Caco-2 (cell line): ENCODE results near the gene GAS2L1. TPM values are rescaled to one million over a fixed set of nuclear protein-coding genes. Genes with fewer than 3 reads are reported as not detected.

Source experiments
- BruUV-seq: library from RNA; stranded (reverse); fragments of 400-500 nt; replicated peaks from 2 replicates; lab custom pipeline; 2021; lab: Mats Ljungman, UMichigan
- CTCF ChIA-PET: fragments of 300-600 bp; sonication (Branson Sonifier 250); formaldehyde crosslinking; loops from one replicate; lab custom pipeline; 2022; ENCODE audit warnings: antibody characterized with exemption; lab: Charles Lee
- POLR2A ChIA-PET: fragments of 300-600 bp; sonication (Branson Sonifier 250); formaldehyde crosslinking; loops from one replicate; lab custom pipeline; 2022; ENCODE audit warnings: antibody characterized with exemption; lab: Charles Lee
- DNase-seq, 2 experiments: peaks; one replicate each; pipeline versions ENCODE4 v3.0.0 to v3.0.0-alpha.2; 2020 to 2022
- H3K27me3 ChIP-seq: replicated peaks from 2 replicates; pipeline ENCODE4 v1.6.0; 2011; ENCODE audit warnings: low read length; ENCODE audit not compliant: control insufficient read depth, insufficient read depth
- H3K36me3 ChIP-seq: 2 replicates; pipeline ENCODE4 v1.5.1; 2011; ENCODE audit warnings: low read length; ENCODE audit not compliant: control insufficient read depth, insufficient read depth
- H3K4me1 ChIP-seq: fragments of 250-450 bp; sonication (Bioruptor Pico); 2 replicates; pipeline ENCODE4 v1.5.1; 2020; ENCODE audit warnings: mild to moderate bottlenecking
- H3K4me3 ChIP-seq: 2 replicates; pipeline ENCODE4 v1.5.1; 2011; ENCODE audit warnings: low read depth, mild to moderate bottlenecking, control low read depth, low read length
- H3K9me3 ChIP-seq: fragments of 250-450 bp; sonication (Bioruptor Pico); 2 replicates; pipeline ENCODE4 v1.5.1; 2020; ENCODE audit warnings: mild to moderate bottlenecking, moderate library complexity
- H3K27ac Mint-ChIP-seq: one replicate; pipeline ENCODE4 v1.8.0; 2022; ENCODE audit warnings: mixed read lengths; ENCODE audit not compliant: unreplicated experiment
- H3K27me3 Mint-ChIP-seq: one replicate; pipeline ENCODE4 v1.8.0; 2022; ENCODE audit warnings: mixed read lengths; ENCODE audit not compliant: insufficient read depth, unreplicated experiment
- H3K36me3 Mint-ChIP-seq: one replicate; pipeline ENCODE4 v1.8.0; 2022; ENCODE audit warnings: mild to moderate bottlenecking, mixed read lengths; ENCODE audit not compliant: insufficient read depth, unreplicated experiment
- H3K4me1 Mint-ChIP-seq: one replicate; pipeline ENCODE4 v1.8.0; 2022; ENCODE audit warnings: low read depth, mixed read lengths; ENCODE audit not compliant: unreplicated experiment
- H3K4me3 Mint-ChIP-seq: one replicate; pipeline ENCODE4 v1.8.0; 2022; ENCODE audit warnings: mild to moderate bottlenecking, moderate library complexity, mixed read lengths; ENCODE audit not compliant: unreplicated experiment
- H3K9me3 Mint-ChIP-seq: one replicate; pipeline ENCODE4 v1.8.0; 2022; ENCODE audit warnings: mixed read lengths; ENCODE audit not compliant: unreplicated experiment
- intact Hi-C: fragments of 100-400 bp; cut with micrococcal nuclease; formaldehyde crosslinking; loops from one replicate; pipeline ENCODE4 v1.10.0; 2022; ENCODE audit not compliant: unreplicated experiment
- total RNA-seq: library from RNA; stranded (reverse); gene quantifications from 2 replicates; pipeline ENCODE4 v1.2.3, GENCODE V29; 2022
- TF ChIP-seq, protein P1 (sequence below), 2 experiments: fragments of 200-600 bp in 1 of 2; IDR thresholded peaks; 1 replicate in 1 of 2; 2 replicates in 1 of 2; pipeline versions ENCODE4 v1.5.1 to v1.8.0; 2011 to 2022; ENCODE audit warnings: antibody characterized with exemption in 1 of 2, control low read depth in 1 of 2, inconsistent platforms in 1 of 2, low read depth in 1 of 2, low read length in 1 of 2, mild to moderate bottlenecking in 1 of 2, moderate library complexity in 1 of 2; ENCODE audit not compliant: insufficient read depth in 1 of 2, severe bottlenecking in 1 of 2, unreplicated experiment in 1 of 2

Gene GAS2L1
- total RNA-seq, 1 experiment from 2014 or later, result 20.4 TPM

DNA sequence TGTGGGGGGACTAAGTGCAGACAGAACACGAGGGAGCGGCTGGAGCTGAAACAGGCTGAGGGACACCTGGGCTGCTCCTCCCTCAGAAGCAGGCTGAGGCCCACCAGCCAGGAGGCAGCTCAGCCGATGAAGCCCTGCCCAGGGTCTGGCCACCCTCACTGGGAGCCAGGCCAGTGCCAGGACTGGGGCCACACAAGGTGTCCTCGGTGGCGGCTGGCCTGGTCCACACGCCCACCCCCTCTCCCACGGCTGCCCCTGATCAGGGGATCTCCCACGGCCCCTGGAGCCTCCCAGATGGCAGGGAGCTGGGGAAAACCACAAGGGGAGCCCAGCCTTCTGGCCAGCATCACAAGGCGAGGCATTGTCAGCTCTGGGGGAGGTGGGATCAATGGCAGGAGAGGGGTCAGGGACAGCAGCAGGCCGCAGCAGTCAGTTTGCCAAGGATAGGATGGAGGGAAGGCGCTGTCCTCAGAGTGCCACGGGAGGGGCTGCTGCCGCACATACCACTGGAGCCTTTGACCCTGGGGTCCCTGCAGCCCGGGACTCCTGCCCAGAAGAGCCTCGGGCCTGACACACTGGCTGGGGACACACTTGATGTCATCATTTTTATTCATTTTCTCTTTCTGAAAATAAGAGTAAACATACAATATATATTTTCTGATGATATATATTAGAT is 20.8 kb downstream of the GAS2L1 start:
- TF ChIP-seq, protein P1, sequence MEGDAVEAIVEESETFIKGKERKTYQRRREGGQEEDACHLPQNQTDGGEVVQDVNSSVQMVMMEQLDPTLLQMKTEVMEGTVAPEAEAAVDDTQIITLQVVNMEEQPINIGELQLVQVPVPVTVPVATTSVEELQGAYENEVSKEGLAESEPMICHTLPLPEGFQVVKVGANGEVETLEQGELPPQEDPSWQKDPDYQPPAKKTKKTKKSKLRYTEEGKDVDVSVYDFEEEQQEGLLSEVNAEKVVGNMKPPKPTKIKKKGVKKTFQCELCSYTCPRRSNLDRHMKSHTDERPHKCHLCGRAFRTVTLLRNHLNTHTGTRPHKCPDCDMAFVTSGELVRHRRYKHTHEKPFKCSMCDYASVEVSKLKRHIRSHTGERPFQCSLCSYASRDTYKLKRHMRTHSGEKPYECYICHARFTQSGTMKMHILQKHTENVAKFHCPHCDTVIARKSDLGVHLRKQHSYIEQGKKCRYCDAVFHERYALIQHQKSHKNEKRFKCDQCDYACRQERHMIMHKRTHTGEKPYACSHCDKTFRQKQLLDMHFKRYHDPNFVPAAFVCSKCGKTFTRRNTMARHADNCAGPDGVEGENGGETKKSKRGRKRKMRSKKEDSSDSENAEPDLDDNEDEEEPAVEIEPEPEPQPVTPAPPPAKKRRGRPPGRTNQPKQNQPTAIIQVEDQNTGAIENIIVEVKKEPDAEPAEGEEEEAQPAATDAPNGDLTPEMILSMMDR (IDR thresholded peaks at IDR 0.05; ENCODE audit: insufficient read depth in 1 of 2, low read depth in 1 of 2, low read length in 1 of 2, severe bottlenecking in 1 of 2, unreplicated experiment in 1 of 2), result no peak
- no peaks in the 10 kb centered on the region for H3K4me1 ChIP-seq
- Mint-ChIP-seq H3K36me3 (peaks cover 3% of the 10 kb centered on the region), H3K9me3 (no peaks in the 10 kb centered on the region), H3K27ac (no peak overlapping the region), H3K4me1 (no peaks in the 10 kb centered on the region), H3K27me3 (no peaks in the 10 kb centered on the region), H3K4me3 (no peak overlapping the region)
- no peaks in the 10 kb centered on the region; the same call in 1 of the 2 replicates for H3K36me3 ChIP-seq
- intact Hi-C loops, result no loop called here
- no TSS peak for BruUV-seq
- no peaks in the 10 kb centered on the region for H3K9me3 ChIP-seq
- POLR2A ChIA-PET, result no interaction called here
- no peak for DNase-seq
- H3K27me3 ChIP-seq, result no peaks in the 10 kb centered on the region
- CTCF ChIA-PET, result interaction anchor here (1.5 kb wide), 1 partner anchor 21 kb away, joined by 4 read pairs; the partner anchor contains the start of gene GAS2L1
- H3K4me3 ChIP-seq, result no peak overlapping the region

DNA sequence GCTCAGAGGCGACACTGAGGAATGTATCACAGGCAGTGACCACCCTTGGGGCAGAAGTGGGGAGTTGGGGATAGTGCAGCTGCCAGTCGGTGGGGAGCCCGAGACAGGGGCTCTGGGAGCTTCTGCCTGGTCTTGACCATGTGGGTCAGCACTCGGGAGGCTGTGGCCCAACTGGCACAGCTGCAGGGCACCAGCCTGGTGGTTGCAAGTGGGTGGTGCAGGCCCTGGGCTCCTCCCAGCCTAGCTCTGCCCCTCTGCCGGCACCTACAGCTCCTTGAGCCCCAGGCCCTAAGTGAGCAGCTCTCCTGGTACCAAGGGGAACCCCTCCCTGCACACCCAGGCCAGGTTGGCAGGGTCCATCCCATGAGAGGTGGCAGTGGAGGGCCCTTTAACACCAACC is 21.6 kb downstream of the GAS2L1 start:
- TF ChIP-seq, protein P1 (IDR thresholded peaks at IDR 0.05; ENCODE audit: insufficient read depth in 1 of 2, low read depth in 1 of 2, low read length in 1 of 2, severe bottlenecking in 1 of 2, unreplicated experiment in 1 of 2), result no peak
- H3K4me1 ChIP-seq, result no peaks in the 10 kb centered on the region
- H3K36me3 ChIP-seq, result no peaks in the 10 kb centered on the region; the same call in 1 of the 2 replicates
- CTCF ChIA-PET, result interaction anchor here (1.5 kb wide), 1 partner anchor 21 kb away, joined by 4 read pairs; the partner anchor contains the start of gene GAS2L1
- H3K4me1 Mint-ChIP-seq, result no peaks in the 10 kb centered on the region
- TSS peak; percentile 42 for BruUV-seq
- no peak overlapping the region for H3K4me3 ChIP-seq
- POLR2A ChIA-PET, result no interaction called here
- intact Hi-C loops, result no loop called here
- no peak overlapping the region for H3K4me3 Mint-ChIP-seq
- H3K27me3 ChIP-seq, result no peaks in the 10 kb centered on the region
- no peaks in the 10 kb centered on the region for H3K9me3 ChIP-seq
- peaks cover 7% of the 10 kb centered on the region for H3K36me3 Mint-ChIP-seq
- H3K27me3 Mint-ChIP-seq, result no peaks in the 10 kb centered on the region
- no peak for DNase-seq
- no peak overlapping the region for H3K27ac Mint-ChIP-seq
- no peaks in the 10 kb centered on the region for H3K9me3 Mint-ChIP-seq

DNA sequence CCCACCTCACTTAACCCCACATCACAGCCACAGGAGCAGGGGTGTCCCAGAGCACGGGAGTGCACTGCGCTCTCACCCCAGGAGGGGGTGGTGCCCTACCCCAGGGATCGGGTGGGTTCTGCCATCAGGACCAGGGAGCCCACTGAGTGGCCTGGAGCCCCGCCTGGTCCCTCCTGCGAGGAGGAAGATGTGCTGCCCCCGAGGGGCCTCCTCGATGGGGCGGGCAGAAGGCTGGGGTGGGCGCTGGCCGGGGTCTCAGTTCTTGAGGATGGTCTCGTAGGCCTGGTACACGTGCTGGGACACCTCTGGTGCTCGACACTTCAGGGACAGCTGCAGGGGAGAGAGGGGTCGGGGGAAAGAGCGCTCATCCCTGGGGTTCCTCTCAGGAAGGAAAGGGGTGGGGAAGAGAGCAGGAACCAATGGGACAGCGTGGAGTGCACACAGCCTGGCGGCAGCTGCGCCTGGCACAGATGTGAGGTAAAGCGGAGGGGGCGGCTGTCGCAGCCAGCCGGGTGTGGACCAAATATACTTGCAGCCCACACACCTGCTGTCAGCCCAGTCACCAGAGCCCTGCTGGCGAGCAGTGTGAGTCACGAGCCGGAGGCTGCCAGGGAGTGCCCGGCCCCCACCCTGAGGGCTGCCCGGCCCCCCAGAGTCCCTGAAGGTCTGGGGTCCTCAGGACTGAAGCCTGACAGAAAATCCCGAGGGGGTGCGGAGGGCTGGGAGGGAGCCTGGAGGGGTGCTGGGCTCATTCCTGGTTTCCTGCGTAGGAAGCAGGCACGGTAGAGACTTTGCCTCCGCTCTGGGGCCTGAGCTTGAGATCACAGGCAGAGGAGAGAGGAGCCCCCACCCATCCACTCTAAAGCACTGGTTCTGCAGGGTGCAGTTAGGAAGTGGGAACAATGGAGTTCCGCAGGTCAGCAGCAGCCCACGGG is 22.4 kb downstream of the GAS2L1 start:
- H3K9me3 ChIP-seq, result no peaks in the 10 kb centered on the region
- ChIA-PET POLR2A (no interaction called here), CTCF (interaction anchor here (1.5 kb wide), 1 partner anchor 22 kb away, joined by 4 read pairs; the partner anchor contains the start of gene GAS2L1)
- H3K27me3 ChIP-seq, result no peaks in the 10 kb centered on the region
- Mint-ChIP-seq H3K4me3 (no peak overlapping the region), H3K36me3 (peaks cover 14% of the 10 kb centered on the region), H3K27me3 (no peaks in the 10 kb centered on the region), H3K27ac (no peak overlapping the region), H3K4me1 (no peaks in the 10 kb centered on the region), H3K9me3 (no peaks in the 10 kb centered on the region)
- no peaks in the 10 kb centered on the region for H3K4me1 ChIP-seq
- no peaks in the 10 kb centered on the region; the same call in 1 of the 2 replicates for H3K36me3 ChIP-seq
- no peak for DNase-seq
- intact Hi-C loops, result no loop called here
- TF ChIP-seq, protein P1 (IDR thresholded peaks at IDR 0.05; ENCODE audit: insufficient read depth in 1 of 2, low read depth in 1 of 2, low read length in 1 of 2, severe bottlenecking in 1 of 2, unreplicated experiment in 1 of 2), result peak in 1 of 2 experiments; percentile 2
- no TSS peak for BruUV-seq
- H3K4me3 ChIP-seq, result no peak overlapping the region
